Stimulated activated CD8-positive, alpha-beta memory T cell treated with anti-CD3 and anti-CD28 coated beads, Interleukin-12 subunit alpha, Interleukin-12 subunit beta, amount 100 ng/mL, for 1 hour (primary cell): ENCODE measurements around the gene BIVM.

Experiments
- DNase-seq: peaks from one replicate; pipeline ENCODE4 v3.0.0-alpha.2; 2020; ENCODE audit warnings: low read depth

The BIVM gene

GRCh38 chr13:102879793-102880499 lies 81.0 kb downstream of the BIVM start:
- DNase-seq = no peak

GRCh38 chr13:102881819-102882686 lies 83.1 kb downstream of the BIVM start:
- no peak for DNase-seq
